VCaP (cell line): ENCODE data around the gene SLC25A17.
A peak's percentile ranks its signal among the peaks of the same experiment; 100 is the strongest.
"Not testable (repeated sequence)": the region's sequence is repeated elsewhere in the genome, so short reads cannot be mapped to it uniquely, and the experiment has no call there.

Experiments used
- H3K27ac ChIP-seq: fragments of 450-650 bp; 2 replicates; pipeline ENCODE4 v1.5.1; 2017
- TF ChIP-seq, protein P1 (sequence below): fragments of 450-650 bp; conservative IDR thresholded peaks from 2 replicates; pipeline ENCODE4 v1.5.1; 2017; ENCODE audit warnings: mild to moderate bottlenecking, moderate library complexity

Gene SLC25A17

DNA sequence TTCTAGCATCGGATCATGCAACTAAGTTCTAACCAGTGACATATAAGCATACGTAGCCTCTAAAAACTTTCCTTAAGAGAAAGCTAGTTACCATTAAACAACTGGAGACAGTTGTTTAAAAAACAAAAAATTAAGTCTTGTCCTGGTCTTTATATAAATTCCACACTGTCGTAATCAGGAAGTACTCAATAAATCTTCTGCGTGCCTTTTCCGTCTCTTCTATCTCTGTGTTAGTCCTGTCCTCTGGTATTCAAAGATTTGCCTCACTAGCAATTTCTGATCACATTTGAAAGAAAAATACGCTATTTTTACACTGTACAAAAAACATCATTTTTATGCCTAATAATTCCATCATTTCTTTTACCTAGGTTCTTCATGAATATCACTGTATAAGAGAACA lies 10.0 kb upstream of the SLC25A17 start:
- TF ChIP-seq, protein P1, sequence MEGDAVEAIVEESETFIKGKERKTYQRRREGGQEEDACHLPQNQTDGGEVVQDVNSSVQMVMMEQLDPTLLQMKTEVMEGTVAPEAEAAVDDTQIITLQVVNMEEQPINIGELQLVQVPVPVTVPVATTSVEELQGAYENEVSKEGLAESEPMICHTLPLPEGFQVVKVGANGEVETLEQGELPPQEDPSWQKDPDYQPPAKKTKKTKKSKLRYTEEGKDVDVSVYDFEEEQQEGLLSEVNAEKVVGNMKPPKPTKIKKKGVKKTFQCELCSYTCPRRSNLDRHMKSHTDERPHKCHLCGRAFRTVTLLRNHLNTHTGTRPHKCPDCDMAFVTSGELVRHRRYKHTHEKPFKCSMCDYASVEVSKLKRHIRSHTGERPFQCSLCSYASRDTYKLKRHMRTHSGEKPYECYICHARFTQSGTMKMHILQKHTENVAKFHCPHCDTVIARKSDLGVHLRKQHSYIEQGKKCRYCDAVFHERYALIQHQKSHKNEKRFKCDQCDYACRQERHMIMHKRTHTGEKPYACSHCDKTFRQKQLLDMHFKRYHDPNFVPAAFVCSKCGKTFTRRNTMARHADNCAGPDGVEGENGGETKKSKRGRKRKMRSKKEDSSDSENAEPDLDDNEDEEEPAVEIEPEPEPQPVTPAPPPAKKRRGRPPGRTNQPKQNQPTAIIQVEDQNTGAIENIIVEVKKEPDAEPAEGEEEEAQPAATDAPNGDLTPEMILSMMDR, result no peak
- no peak overlapping the region for H3K27ac ChIP-seq

DNA sequence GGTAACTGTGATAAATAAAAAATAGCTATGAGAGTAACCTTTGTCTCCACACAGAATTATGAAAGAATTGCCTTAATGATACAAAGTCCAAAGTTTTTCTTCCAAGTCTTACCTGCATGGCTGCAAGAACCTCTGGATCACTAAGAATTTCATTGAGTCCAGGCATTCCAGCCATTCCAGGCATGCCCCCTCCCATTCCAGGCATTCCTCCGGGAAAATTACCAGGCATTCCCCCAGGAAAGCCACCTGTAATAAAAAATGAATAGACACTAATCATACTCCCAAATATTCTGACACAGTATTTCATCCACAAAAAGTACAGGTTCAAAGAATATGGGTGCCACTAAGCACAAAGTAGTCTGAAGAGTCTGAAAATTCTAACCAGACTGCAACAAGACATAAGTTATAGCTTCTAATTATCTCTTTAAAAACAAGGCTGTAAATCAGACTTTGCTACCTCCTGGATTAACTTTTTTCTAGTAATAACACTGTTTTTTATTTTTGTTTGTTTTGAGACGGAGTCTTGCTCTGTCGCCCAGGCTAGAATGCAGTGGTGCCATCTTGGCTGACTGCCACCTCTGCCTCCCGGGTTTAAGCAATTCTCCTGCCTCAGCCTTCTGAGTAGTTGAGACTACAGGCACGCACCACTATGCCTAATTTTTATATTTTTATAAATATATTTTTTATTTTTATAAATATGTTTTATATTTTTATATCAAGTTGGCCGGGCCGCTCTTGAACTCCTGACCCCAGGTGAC lies 8.0 kb upstream of the SLC25A17 start:
- TF ChIP-seq, protein P1, result no peak
- H3K27ac ChIP-seq, result no peak overlapping the region

DNA sequence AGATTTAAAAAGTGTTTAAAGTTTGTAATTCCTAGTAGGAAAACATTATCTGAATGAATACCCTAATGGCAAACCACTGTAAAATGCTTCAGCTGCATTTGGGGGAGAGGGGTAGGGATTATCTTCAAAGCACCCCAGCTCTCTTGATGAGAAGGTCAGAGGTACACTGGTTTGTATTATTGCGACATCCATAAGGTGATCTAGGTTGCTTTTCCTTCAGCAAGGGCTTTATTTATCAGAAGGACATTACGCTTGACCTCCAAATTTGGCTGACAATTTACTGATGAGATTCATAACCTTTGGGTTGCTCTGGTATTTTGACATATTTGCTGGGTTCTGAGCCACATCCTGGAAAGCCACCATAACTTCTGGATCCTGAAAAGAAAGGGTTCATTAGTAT lies 7.1 kb upstream of the SLC25A17 start:
- H3K27ac ChIP-seq, result not testable (repeated sequence)

DNA sequence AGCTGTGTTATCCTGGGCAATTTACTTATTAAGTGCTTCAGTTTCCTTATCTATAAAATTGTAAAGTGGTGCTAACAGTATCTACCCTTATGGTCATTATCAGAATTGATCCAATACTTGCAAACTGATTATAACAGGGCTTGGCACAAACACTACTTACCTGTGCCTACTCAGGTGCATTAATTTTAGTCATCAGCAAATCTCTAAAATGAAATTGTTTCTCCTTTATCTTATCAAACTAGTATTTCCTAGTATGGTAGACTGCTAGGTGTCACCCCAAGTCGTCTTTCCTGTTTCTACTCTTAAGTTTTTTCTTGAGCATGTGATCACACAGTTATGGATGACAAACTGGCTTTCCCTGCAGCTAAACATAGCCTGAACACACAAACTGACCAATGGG lies 4.3 kb upstream of the SLC25A17 start:
- no peak overlapping the region for H3K27ac ChIP-seq
- TF ChIP-seq, protein P1, result no peak

DNA sequence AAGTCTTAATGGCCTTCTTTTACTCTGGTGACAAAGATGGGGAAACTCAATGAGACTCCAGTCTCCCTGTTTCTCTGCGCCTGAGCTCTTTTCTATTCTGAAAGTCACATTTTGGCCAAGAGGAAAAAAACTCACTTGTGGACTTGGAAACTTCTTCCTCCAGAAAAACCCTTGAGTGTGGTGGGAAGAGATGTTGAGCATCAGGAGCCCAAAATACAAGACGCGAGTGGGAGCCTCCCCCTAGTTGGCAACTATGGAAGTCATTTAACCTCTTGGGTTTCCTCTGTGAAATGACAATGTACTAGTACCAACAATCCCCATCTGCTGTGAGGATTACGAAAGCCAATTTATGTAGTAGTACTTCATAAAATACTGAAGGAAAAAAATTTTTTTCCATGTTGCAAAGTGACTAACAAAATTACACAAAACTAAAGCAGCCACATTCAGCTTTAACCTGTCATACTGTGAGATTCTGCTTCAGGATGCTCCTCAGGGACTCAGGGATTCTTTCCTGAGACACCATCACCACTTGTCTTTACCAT lies 524 bp upstream of the SLC25A17 start:
- TF ChIP-seq, protein P1, result no peak

DNA sequence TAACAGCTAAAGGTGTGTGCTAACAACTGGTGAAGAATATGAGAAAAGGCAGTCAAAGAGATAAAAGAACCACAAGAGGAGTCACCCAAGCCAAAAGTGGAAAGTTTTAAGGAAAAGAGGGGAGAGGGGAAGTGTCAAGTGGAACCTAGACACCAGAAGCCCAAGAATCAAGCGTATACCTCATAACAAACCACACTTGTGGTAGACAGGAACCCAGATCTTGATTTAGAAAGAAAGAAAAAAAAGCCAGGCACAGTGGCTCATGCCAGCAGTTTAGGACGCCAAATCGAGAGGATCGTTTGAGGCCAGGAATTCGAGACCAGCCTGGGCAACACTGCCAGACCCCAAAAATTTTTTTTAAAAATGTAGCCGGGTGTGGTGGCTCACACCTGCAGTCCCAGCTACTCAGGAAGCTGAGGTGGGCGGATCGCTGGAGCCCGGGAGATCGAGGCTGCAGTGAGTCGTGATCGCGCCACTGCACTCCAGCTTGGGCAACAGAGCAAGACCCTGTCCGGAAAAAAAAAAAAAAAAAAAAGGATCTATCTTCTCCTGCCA lies 877 bp downstream of the SLC25A17 start:
- TF ChIP-seq, protein P1, result no peak
- peak overlapping the region; percentile 82 for H3K27ac ChIP-seq

More for the DNA sequence above, 524 bp upstream of the SLC25A17 start:
- peak overlapping the region; percentile 82 for H3K27ac ChIP-seq

DNA sequence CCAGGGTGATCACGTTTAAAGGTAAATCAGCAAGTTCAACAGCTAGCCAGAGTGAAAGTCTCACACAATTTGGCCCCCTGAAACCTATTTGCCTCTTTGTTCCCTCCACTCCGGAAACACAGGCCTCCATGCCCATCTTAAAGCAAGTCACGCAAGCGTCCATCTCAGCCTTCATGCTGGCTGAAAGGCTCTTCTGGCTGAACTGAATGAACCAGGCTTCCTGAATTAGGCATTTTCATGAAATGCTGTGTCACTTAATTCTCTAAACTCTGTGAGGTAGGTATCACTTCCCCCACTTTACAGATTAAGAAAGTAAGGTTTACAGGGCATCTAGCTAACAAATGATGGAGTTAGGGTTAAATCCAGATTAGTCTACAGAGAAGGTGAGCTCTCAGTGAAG lies 1.4 kb downstream of the SLC25A17 start:
- no peak overlapping the region; the same call in 1 of the 2 replicates for H3K27ac ChIP-seq
- TF ChIP-seq, protein P1, result no peak

DNA sequence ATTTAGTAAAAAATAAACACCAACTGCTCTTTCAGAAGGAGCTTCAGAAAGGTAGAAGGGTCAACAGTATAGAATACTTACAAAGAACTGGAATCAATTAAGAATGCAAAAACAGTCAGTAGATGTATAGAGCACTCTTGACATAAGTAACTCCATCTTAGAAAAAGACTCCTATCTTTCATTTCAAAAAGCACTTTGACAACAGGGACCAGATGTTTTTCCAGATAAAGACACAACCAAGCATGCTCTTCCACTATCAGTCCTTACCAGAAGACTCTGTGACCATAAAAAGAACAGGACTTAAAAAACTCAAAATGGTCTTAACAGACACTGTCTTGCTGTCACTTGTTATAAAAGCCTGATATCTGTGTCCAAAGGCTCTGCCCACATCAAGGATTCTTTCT lies 5.2 kb downstream of the SLC25A17 start:
- no peak overlapping the region for H3K27ac ChIP-seq
- TF ChIP-seq, protein P1, result no peak
